IPS-NIHi7 (cell line): ENCODE results near the gene SORL1.

Experiments used
- DNase-seq: peaks from one replicate; pipeline ENCODE4 v3.0.0; 2012; ENCODE audit warnings: mixed read lengths; ENCODE audit errors: extremely low spot score

Gene SORL1

GRCh38 chr11:121453589-121454299 is 1.6 kb downstream of the SORL1 start:
- no peak for DNase-seq

DNA sequence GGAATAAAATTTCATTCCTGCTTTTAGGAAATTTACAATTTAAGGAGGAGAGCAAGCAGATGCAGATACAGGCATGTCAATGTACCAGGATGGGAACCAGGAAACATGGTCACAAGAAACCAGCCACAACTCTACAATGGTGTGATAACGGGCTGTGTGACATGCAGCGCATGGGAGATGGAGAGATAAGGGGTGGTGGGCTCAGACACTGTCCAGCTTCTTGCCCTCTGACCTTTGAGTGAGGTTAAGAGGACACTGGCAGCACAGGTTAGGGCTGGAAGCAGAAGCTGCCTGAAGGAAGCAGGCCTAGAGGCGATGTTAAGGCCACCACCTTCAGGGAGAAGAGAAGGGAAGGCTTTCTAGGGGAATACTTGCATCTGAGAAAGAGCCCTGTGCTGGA is 3.0 kb downstream of the SORL1 start:
- no peak for DNase-seq

GRCh38 chr11:121456151-121456550 is 4.0 kb downstream of the SORL1 start:
- no peak for DNase-seq

- DNase-seq = no peak
Measured at GRCh38 chr11:121456816-121457431, 4.8 kb downstream of the SORL1 start.

- no peak for DNase-seq
Measured at GRCh38 chr11:121458551-121458950, 6.4 kb downstream of the SORL1 start.

DNA sequence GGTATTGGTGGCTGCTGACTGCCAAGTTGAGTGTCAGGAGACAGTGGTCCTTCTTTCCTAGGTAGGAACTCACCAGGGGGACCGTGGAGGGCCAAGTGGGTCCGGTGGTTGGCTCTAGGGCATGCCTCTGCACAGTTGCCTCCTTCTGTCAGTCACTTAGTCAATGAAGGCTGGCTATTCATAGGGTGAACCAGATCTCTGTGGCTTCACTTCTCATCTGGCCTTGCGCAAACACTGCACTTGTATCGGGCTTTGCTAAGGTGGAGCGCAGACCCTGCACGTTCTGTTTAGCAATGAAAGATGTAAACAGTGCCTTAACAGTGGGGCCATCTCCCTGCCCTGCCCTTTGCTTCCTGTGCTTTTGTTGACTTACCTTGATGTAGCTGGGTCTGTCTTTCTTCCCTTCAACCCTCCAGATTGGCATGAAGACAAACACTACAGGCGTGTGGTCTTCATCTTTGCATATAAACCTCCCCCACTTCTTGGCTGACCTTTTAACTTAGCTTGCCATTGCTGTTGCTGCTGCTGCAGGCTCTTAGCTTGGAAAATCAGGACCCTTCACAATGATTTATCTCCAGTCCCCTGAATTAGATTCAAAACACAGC is 7.4 kb downstream of the SORL1 start:
- DNase-seq = no peak

GRCh38 chr11:121460941-121461514 is 8.9 kb downstream of the SORL1 start:
- no peak for DNase-seq

GRCh38 chr11:121461843-121462242 is 9.7 kb downstream of the SORL1 start:
- DNase-seq = no peak

DNA sequence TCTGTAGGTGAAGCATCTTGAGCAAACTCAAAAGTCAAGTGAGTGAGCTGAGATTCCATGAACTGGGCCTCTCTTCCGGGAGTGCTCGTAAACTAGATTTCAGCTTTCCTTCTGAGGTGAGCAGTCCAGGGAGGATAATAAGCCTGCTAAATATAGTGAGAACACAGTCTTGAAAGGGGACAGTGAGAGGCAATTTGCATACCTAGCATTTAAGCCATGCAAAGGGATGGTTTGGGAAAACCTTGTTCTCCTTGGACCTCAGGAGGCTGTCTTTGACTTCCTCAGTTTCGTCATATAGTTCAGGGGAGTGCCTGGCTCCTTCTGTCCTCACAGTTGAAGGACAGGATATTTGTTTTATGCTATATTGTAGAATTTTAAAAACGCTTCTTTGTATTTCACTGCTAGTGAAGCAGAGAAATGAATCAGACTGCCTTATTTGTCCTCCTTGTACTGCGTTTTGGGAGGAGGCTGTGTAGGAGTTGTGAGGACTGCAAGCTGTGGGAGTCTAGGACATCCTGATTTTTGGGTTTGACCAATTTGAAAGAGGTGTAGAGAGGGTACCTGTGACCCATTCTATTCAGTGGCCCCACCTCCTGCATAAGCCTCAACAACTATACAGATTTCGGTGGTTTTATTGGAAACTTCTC is 11.7 kb downstream of the SORL1 start:
- DNase-seq = no peak

DNA sequence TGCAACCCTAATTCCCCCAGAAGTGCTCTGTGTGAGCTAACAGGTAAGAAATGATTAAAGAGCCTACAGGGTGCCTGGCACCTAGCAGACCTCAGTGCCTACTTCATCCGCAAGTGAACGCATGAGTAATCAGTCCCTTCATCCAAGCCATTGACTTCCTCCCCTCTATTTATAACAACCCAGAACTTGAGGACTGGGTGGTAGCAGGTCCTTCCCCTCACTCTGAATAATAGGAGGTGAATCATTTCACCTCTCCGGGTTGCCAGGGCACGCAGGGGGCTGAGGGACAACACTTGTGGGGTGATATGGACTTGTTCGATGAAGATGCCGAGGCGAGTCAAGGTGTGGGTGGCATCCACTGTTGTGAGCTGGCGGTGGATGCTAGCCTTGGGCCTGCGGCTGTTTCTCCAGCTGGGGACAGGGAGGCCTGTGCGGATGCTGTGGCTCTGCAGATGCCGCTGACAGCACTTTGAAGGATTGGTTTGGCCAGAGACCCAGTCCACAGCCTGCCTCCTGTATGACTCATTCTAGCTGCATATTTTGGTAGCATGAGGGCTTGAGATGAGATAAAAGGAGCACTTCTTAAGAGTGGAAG is 12.3 kb downstream of the SORL1 start:
- peak; percentile 61 for DNase-seq

DNA sequence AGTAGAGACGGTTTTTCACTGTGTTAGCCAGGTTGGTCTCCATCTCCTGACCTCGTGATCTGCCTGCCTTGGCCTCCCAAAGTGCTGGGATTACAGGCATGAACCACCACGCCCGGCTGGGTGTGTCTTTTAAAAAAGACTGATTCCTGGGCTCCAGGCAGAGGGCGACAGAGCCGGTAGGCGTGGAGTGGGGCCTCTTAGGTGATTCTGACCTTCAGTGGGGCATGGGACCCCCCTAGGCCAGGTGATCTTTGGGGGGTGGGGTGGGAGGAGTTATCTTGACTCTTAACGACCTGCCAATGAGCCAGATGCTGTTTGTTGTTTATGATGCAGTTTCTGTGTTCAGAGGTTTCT is 13.6 kb downstream of the SORL1 start:
- DNase-seq = no peak

DNA sequence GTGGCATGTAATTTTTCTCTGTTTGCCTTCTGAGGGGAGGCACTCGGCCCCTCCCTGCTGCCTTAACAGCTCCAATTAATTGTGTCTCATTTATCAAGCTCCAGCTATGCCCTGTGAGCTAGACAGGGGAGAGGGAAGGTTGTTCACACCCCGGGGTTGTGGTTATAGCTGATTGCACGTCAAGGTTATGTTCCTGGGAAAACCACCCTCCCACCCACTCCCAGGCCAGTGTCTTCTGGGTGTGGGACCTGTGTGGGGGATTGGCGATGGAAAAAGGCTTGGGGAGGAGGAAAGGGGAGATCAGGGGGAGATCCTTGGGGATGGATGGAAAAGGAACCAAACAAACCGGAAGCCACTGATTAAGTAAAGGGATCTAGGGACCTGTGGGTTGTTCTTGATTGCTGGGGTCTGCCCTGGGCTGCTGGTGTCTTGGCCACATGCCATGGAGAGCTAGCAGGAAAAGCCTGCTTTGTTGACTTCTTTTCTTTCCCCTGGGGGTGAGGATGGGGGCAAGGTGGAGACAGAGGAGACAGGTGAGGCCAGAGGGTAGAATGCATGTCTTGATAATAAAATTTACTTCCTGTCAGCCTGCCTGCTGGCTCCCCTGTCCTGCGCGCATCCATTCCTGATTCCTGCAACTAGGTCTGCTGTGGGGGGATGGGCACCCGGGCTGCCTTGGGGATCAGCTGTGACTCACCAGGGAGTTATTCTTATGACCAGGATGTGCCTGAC is 14.1 kb downstream of the SORL1 start:
- DNase-seq = peak; percentile 85

DNA sequence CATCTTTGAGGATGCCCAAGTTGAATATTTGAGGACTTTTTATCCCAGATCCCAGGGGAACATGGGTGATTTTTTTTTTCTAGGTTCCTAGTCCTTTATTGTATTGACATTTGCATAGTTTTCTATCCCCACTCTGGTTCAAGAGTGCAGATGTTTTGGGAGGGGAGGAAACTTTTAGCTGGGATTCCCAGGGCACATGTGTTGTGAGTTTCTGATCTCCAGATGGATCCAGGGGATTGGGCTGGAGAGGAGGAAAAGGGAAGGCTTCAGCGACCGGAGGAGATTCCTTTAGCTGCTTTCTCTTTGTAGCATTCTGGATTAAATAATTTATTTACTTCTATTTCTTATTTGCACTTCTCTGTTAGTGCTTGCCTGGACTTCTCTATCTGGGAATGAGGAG is 15.4 kb downstream of the SORL1 start:
- no peak for DNase-seq

- no peak for DNase-seq
Measured at GRCh38 chr11:121467965-121468364, 15.9 kb downstream of the SORL1 start.

GRCh38 chr11:121469910-121470309 is 17.8 kb downstream of the SORL1 start:
- no peak for DNase-seq

GRCh38 chr11:121471167-121471566 is 19.1 kb downstream of the SORL1 start:
- DNase-seq = no peak

- no peak for DNase-seq
Measured at GRCh38 chr11:121472312-121472711, 20.2 kb downstream of the SORL1 start.

GRCh38 chr11:121473064-121473777 is 21.1 kb downstream of the SORL1 start:
- DNase-seq = no peak

DNA sequence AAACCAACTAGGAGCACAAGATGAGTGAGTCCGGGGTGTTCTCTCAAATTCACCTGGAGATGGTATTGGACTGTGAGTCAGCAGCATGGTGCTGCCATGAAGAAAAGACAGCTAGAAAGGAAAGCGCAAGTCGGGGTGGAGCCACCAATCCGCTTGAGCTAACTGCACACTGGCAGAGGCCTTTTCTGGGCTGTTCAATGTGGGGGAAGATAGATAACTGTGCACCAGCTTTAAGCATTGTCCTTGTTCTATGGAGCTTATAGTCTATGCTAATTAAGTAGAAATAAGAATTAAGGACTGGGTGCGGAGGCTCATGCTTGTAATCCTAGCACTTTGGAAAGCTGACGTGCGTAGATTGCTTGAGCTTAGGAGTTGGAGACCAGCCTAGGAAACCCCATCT is 22.6 kb downstream of the SORL1 start:
- DNase-seq = no peak

DNA sequence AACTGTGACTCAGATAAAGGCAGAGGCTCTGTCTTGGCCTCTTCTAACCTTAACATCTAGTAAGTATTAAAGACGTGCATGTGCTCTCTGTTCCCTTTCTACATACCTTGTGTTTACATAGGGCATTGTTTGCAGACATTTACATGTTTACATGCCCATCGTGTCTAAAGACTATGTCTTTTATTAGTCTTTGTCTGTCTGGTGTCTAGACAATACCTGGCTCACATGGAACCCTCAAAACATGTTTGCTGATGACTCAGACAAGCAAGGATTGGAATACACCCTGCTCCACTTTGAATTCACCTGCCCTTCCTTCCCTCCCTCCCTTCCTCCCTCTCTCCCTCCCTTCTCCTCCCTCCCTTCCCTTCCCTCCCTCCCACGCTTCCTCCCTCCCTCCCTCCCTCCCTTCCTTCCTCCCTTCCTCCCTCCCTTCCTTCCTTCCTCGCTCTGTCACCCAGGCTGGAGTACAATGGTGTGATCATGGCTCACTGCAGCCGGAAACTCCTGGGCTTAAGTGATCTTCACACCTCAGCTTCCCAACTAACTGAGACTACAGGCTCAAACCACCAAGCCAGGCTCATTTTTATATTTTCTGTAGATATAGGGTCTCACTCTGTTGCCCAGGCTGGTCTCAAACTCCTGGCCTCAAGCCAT is 24.4 kb downstream of the SORL1 start:
- no peak for DNase-seq
